Measurements from ENCODE around the gene SNRK. TPM values are rescaled to one million over a fixed set of nuclear protein-coding genes. Genes with fewer than 3 reads are reported as not detected.

SNRK gene
- polyA plus RNA-seq, 5 donors, result 50.4 to 71.5 (median 63.6) TPM

Other genes starting within 250 kb of the SNRK start
- gene POMGNT2, start 180.5 kb upstream of the SNRK start, polyA plus RNA-seq (ENCODE audit: insufficient read depth in 1 of 5, insufficient read length in 5 of 5, low replicate concordance in 1 of 5), result 10 to 100 TPM; 12.8 to 19.0 (median 16.4) TPM

Measured in right lung (tissue), 5 donors.